HG03060 (cell line): ENCODE results near the gene GRM1.

ENCODE experiments used
- ATAC-seq: cut with Tn5 transposase; IDR thresholded peaks from one replicate; pipeline ENCODE4 v1.9.1; 2021; ENCODE audit warnings: low read depth, moderate number of reproducible peaks; ENCODE audit not compliant: unreplicated experiment

Gene GRM1

DNA sequence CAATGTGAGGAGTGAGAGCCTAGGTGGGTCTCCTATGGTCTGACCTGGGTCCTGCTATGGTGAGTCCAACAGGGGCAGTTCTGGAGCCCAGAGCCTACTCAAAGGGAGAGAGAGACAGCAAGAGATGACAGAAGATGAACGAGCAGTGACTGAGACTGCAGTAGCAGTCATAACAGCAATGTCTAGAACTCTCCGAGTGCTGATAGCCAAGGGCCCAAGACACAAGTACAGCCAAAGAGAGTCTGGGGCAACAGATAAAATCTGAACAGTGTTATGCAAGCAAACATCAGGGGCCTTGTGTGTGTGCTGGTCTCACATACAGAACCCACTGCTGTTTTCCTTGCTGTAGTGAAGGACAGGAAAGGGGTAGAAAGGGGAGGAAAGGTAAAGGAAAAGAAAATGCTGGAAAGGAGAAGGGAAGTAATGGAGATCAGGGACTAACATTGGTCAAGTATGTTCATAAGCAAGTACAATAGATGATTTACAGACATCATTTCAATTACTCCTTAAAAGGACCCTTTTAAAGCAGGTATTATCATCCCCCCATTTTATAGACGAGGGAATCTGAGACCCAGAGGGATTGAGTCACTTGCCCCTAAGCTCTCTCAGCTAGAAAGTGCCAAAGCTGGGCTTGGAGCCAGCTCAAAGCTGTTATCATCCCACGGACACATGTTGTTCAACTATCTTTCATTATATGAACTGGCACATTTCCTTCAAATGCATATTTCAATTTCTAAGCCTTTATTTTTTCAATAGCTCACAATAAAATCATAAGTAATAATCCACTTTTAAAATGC is 332.5 kb downstream of the GRM1 start:
- ATAC-seq, result no peak

DNA sequence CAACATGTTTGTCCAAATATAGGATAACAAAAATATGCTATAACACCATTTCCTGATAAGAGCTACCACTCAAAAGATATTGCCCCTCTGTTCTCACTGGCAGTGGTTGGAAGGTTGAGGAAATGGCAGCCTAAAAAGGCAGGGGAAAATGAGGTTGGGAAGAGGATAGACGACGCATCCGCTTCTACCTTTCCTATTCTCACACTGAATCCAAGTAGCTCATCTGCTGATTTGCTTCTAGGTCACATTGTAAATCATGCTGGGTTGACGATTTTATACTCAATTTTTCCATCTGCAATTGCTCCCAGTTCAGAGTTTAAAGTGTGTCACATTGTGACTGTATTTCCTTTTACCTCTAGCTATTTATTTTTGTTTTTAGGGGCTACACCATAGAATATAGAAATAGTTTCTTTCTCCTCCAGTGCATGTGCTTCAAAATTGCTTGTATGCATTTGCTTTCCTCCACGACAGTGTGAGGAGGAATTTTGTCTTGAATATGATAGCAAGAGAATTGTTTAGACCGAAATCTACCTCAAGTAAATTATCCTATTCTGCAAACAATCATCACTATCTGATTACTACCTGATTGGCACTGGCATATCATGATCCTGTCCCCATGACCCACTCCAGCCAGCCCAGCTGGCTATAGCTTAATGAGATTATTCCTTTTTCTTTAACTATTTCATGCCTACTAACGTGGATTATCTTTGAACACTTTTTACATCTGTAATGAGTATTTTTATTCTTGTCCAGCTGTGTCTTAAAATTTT is 335.2 kb downstream of the GRM1 start:
- no peak for ATAC-seq

DNA sequence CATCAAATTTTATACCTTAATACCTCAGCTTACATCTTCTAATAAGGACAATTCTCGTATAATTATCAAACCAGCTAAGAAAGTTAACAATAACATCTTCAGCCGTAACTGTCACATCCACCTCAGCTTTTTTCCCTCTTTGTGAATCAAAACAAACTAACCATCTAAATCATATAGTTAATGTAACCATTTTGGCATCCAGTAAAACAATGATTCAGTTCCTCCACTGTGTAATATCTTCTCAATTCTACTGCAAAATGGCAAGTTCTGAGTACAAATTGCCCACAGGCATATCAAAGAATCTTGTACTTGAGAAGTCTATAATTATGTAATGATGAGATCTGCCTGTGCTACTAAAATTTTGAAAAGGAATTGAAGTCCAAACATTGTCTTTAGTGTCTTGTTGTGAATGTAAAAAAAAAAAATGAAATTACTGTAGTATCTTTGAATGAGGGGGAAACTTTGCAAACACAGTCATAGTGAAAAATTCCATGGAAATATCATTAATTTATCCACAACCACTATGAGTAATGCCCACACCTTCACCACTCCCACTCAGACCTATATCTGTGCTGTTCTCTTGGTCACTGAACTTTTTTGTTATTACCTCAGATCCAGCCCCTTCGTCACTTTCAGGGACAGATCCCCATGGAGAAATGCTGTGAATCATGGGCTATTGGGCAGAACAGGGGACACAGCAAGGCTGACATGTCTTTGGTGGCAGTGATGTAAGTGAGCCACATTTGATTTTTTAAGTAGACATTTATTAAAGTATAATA is 336.1 kb downstream of the GRM1 start:
- no peak for ATAC-seq

DNA sequence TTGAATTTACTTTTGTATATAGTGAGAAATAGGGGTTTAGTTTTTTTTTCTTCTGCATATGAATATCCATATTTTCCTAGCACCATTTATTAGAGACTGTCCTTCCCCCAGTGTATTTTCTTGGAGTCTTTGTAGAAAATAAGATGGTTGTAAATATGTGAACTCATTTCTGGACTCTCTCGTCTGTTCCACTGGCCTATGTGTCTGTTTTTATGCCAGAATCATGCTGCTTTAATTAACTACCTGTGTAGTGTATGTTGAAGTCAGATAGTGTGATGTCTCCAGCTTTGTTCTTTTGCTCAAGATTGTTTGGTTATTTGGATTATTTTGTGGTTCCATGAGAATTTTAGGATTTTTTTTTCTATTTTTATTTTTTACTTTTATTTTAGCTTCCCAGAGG is 338.2 kb downstream of the GRM1 start:
- no peak for ATAC-seq

DNA sequence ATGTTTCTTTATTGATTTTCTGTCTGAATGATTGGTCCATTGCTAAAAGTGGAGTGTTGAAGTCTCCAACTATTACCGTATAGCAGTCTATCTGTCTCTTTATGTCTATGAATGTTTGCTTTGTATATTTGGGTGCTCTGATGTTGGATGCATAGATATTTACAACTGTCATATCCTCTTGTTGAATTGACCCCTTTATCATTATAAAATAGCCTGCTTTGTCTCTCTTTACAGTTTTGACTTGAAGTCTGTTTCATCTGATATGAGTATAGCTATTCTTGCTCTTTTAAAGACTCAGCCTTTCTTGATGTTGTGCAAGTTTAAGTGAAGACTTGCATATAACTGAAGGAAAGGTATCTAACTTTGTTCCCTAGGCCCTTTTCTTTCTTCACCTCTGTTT is 341.0 kb downstream of the GRM1 start:
- ATAC-seq, result no peak

DNA sequence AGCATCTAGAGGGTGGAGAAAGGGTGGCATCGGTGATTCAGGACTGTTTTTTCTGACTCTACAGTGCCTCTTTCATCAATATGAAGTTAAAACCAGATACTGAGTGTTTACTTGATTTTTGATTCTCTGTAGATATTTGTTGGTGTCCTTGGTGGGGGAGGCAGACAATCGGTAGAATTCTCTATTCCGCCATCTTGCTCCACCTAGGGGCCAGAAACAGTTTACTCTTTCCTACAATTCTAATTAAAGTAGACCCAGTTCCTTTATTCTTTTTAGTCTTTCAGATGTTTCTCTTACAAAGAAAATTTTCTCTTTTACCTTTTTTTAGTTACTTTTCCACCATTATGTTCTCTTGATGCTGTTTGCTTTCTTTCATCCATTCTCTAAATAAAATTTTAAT is 352.6 kb downstream of the GRM1 start:
- ATAC-seq, result no peak

DNA sequence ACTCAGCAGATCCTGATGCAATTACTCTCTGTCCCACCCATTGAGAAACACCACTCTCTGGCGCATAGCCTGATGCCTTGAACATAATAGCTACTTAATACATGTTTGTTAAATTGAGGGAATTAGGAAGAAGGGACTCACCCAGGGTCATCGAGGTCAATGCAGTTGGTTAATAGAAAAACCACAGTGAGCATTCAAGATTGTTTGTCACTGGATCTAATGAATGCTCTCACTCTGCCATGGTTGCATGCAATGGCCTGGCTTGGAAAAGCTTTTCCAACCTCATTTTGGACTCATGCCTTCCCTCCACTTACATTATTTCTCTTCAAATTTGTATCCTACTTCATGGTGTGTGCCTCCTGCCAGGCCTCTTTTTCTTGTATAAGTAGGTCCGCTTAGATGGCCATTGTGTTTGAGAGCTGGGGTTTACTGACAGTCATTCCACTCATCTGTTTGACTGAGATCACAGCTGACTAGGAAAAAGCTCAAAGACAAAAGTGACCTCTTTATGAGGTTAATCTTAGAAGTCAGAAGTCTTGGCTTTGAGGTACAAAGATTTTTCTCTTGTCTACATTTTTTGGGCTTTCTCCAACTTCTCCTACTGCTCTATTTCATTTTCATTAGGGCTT is 360.0 kb downstream of the GRM1 start:
- ATAC-seq, result no peak

DNA sequence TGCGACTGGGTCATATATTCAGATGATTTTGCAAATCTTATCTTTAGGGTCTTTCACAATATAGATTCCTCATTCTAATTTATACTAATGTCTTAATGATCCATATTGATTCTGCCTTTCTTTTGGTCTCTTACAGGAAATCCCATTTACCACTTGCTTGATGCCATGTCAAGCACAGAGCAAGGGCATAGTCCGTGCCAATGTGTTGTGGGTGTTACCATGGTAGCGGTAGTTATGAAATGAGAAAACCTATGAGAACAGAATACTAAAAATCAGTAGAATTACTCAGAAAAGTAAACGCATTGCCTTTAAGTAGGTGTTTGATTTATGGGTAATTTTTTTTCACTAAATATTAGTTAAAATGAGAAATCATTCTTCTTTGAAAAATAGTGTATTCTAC is 360.9 kb downstream of the GRM1 start:
- peak; percentile 68 for ATAC-seq

DNA sequence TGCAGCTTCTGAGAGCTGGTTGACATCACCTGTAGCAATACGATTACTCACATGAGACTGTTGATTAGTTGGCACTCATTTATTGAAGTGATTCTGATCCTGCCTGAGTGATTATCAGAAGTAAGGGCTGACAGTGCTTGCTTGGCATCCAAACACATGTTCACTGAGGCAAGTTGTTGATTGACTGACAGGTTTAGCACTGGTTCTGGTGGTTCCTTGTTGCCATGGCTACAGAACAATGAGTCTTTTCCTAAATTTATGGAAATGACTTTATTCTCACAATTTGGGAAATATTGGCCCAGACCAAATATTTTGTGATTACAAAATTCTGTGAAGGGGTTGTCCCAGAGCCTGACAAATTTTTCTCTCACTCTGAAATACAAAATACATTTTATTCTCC is 368.8 kb downstream of the GRM1 start:
- no peak for ATAC-seq

DNA sequence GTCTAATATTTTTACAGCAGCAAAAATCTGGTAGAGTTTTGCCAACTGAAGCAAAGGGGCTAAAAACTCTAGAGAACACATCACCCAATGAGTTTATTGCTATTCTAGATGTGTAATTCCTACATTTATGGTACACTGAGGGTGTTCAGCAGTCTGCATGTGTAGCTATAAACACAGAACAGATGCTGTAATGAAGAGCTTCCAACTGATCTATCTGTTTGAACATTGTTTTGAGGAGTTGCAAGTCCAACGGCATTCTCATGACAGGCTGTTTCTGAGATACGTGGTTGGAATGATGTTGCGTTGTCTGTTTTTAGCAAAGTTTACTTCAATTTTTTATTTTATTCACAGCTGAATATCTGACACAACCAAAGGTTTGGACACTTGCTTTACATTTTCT is 373.6 kb downstream of the GRM1 start:
- ATAC-seq, result no peak

DNA sequence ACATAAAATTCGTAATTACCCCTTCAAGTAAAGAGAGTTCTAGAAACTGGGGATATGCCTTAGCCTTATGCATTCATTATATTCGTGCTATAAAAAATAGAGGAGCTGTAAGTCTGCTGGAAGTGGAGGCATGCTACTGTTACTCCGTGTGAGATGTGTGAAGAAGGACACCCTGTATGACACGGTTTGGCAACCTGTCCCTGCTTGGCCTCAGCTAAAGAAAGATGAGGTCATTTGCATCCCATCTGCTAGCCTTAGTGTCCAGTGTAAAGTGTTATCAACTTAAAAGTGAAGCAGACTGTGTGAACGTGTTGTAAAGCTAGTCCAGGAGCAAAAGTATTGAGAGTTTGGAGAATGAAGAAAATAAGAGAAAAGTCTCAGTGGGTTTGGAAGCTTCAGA is 379.7 kb downstream of the GRM1 start:
- ATAC-seq, result no peak

DNA sequence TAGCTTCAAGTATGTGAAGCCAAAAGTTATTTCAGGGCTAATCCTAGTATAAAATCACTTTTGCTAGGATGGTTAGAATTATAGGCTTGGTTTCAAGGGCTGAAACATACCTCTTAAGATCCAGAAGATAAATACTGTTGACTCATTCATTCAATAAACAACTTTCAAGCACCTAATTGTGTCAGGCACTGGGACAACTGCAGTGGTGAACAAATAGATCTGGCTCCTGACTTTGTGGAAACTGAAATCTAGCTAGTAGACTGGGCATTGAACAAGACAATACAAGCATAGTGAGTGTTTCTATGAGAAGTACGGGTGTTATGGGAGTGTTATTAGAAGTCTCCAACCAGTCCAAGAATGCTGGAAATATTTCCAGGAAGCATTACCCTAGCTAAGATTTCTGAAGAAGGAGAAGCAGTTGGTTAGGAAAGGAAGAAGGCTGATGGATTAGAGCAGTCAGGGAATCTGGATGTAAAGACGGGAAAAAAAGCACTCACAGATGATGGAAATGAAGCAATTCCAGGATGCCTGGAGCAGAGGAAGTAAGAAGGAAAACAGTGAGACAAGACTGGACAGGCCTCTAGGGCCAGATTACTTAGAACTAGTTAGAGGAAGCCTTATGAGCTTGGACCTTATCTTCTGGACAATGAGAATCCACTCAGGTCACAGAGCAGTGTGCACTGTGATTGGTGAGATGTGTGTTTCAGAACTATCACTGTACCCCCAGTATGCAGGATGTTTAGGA is 382.2 kb downstream of the GRM1 start:
- no peak for ATAC-seq

DNA sequence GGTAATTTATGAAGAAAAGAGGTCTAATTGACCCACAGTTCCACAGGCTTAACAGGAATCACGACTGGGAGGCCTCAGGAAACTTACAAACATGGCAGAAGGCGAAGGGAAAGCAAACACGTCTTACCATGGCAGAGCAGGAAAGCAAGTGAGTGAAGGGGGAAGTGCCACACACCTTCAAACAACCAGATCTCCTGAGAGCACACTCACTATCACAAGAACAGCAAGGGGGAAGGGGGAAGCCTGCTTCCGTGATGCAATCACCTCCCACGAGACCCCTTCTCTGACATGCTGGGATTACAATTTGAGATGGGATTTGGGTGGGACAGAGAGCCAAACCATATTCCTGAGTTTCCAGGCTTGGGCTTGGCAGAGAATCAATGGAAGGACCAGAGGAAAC is 390.7 kb downstream of the GRM1 start:
- ATAC-seq, result no peak

DNA sequence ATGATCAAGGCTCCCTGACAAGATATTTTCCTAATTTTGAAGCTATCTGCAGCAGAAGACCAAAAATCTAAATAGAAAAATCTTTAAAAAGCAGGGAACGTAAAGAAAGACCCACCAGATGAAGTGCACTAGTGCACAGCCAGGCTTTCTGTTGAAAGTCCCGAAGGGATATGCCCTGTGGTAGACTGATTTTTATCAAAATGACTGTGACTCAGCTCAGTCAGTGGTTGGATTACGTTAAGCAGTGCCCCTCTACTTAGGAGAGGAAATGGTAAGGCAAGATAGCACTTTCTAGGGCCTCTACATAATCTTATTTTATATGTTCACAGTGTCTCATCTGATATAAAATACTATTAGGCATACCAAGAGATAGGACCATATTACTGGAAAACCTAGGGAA is 391.4 kb downstream of the GRM1 start:
- no peak for ATAC-seq

DNA sequence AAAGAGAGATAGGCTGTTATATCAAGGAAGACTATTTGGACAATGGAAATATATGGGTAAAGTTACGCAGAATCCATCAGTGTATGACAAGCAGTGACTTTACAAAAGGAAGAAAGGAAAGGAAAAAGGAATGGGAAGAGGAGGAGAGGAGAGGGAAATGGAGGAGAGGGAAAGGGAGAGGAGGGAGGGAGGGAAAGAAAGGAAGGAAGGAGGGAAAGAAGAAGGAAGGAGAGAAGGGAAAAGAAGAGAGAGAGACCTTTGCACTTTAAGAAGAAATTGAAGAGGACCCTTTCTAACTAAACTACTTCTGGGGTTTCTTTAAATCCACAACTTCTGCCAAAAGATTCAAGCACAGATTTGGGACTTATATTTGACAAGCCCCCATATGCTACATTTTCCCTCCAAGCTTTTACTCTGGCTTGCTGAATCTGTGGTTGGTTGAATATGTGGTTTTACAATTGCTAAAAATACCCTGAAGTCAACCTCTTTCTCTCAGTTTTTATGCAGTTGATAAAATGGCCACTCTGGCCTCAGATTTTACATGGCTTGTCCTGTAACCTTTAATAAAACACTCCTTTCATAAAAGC is 394.0 kb downstream of the GRM1 start:
- no peak for ATAC-seq

DNA sequence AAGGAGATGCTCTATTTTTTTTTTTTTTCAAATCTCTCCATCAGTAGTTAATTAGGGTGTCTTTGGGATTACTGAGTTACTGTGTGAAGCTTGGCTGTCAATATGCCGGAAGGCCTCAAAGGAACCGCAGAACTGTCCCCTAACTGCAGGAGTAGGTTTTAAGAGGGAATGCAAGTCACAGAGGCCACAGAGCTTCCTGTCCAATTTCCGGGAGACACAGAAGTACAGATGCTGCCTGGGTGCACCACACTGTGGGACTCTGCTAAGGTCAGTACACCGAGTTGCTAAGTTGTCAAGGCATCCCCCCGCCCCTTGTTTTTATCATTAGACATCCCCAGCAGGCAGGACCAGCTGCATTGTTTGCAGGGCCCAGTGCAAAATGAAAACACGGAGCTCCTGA is 394.6 kb downstream of the GRM1 start:
- no peak for ATAC-seq

DNA sequence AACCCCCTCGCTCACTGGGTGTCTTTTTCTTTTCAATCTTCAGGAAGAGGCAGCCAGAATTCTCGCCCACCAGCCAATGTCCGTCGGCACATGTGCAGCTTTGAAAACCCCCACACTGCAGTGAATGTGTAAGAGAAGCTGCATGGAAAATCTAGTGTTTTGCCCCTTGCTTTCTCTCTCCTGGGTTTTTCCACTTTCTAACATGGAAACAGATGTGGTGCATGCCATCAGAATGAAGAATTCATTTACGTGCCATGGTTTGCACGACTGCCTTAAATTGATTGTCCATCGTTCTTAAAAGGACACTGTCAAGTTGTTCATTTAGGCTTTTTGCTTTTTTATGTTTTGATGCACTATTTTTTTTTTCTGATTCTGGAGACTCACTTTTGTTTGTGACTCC is 397.7 kb downstream of the GRM1 start:
- no peak for ATAC-seq

DNA sequence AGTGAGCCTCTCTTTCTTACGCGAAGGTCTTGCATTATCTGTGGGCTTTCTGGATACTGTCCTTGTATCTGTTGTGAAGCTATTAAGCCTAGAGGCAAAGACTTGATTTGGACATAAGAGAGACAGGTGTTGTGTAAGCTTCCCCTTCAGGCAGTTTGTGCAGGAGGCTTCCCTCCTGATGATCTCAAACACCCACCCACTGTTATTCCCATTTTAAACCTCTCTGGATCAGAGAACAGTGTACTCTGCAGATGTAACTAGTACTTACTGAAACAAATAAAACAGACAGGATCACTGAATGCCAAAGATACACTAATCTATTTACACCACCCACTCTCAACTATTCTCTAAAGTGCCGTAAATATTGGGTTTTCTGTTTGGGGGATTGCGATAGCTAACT is 401.0 kb downstream of the GRM1 start:
- no peak for ATAC-seq

DNA sequence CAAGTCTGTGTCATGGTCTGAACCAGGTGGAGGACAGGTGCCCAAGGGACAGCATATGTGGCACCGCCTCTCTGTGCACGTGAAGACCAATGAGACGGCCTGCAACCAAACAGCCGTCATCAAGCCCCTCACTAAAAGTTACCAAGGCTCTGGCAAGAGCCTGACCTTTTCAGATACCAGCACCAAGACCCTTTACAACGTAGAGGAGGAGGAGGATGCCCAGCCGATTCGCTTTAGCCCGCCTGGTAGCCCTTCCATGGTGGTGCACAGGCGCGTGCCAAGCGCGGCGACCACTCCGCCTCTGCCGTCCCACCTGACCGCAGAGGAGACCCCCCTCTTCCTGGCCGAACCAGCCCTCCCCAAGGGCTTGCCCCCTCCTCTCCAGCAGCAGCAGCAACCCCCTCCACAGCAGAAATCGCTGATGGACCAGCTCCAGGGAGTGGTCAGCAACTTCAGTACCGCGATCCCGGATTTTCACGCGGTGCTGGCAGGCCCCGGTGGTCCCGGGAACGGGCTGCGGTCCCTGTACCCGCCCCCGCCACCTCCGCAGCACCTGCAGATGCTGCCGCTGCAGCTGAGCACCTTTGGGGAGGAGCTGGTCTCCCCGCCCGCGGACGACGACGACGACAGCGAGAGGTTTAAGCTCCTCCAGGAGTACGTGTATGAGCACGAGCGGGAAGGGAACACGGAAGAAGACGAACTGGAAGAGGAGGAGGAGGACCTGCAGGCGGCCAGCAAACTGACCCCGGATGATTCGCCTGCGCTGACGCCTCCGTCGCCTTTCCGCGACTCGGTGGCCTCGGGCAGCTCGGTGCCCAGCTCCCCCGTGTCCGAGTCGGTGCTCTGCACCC is 405.2 kb downstream of the GRM1 start:
- no peak for ATAC-seq
